ENCODE results near the gene TANGO6.

Gene TANGO6

DNA sequence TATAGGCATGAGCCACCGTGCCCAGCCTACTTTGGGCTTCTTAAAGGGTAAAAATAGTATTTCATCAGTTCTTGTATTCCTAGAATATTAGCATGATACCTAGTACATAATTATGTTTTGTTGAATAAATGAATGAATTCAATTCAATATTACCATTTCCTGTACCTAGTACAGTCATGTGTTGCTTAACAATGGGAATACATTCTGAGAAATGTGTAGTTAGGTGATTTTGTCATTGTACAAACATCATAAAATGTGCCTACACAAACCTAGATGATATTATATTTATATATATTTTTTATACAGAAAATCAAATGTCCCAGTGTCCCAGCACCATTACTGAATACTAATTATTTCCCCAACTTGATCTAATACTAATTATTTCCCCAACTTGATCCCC is 176.5 kb downstream of the TANGO6 start:
- TF ChIP-seq CTCF (IDR thresholded peaks at IDR 0.05; ENCODE audit: low read depth, low read length): no peak
- no peaks in the 10 kb centered on the region for H3K36me3 ChIP-seq
- H3K4me1 ChIP-seq: peaks cover 3% of the 10 kb centered on the region
- DNase-seq: no peak
- no peak overlapping the region for H3K4me3 ChIP-seq (ENCODE audit: low read depth, low read length)
- no peaks in the 10 kb centered on the region for H3K27me3 ChIP-seq
- H3K9me3 ChIP-seq: no peaks in the 10 kb centered on the region

DNA sequence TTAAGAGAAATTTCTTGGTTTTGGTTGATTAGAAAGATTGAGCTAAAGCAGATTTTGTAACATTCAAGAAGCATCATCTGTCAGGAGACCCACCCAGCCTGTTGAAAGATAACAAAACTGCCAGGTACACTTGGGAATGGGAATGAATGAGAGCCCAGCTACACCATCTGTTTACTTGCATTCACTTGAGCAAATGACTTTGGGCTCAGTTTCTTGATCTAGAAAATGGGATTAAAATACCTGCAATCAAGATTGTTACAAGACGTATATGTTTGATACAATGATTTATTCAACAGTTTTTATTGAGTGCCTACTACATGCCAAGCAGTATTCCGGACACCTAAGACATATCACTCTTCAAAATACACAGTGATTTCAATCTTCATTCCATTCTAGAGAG is 185.8 kb downstream of the TANGO6 start:
- no peak for DNase-seq
- H3K27me3 ChIP-seq: no peaks in the 10 kb centered on the region
- H3K9me3 ChIP-seq: no peaks in the 10 kb centered on the region
- H3K4me1 ChIP-seq: no peaks in the 10 kb centered on the region
- no peaks in the 10 kb centered on the region for H3K36me3 ChIP-seq
- H3K4me3 ChIP-seq (ENCODE audit: low read depth, low read length): no peak overlapping the region
- TF ChIP-seq CTCF (IDR thresholded peaks at IDR 0.05; ENCODE audit: low read depth, low read length): no peak

- no peak for TF ChIP-seq CTCF (IDR thresholded peaks at IDR 0.05; ENCODE audit: low read depth, low read length)
- no peaks in the 10 kb centered on the region for H3K4me1 ChIP-seq
- H3K4me3 ChIP-seq (ENCODE audit: low read depth, low read length): no peak overlapping the region
- no peaks in the 10 kb centered on the region for H3K36me3 ChIP-seq
- H3K27me3 ChIP-seq: no peaks in the 10 kb centered on the region
- H3K9me3 ChIP-seq: no peaks in the 10 kb centered on the region
- DNase-seq: no peak
These were observed 188.6 kb downstream of the TANGO6 start for GRCh38 chr16:69031877-69032301.

GRCh38 chr16:69033151-69033949 is 190.0 kb downstream of the TANGO6 start:
- TF ChIP-seq CTCF (IDR thresholded peaks at IDR 0.05; ENCODE audit: low read depth, low read length): no peak
- Histone ChIP-seq H3K27me3 (no peaks in the 10 kb centered on the region), H3K36me3 (no peaks in the 10 kb centered on the region), H3K9me3 (no peaks in the 10 kb centered on the region), H3K4me3 (ENCODE audit: low read depth, low read length) (no peak overlapping the region), H3K4me1 (no peaks in the 10 kb centered on the region)
- DNase-seq: no peak

DNA sequence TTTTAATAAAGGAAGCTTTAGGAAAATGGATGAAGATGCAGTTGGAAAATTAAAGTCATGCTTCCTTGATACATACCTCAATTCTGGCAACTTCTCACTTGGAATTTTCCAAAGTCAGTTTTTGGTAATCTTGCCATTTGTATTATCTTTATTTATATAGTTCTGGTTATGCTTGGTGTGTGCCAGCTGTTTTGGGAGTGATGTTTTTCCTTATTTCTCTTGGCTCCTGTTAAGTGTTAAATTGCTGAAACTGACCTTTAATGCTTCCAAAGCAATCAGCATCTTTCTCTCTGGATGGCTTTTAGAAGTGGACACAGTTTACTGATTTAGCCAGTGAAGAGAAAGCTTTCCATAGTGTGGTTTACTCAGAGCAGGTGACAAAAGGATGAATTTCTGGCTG is 192.0 kb downstream of the TANGO6 start:
- Histone ChIP-seq H3K9me3 (no peaks in the 10 kb centered on the region), H3K27me3 (no peaks in the 10 kb centered on the region), H3K4me3 (ENCODE audit: low read depth, low read length) (no peak overlapping the region), H3K4me1 (no peaks in the 10 kb centered on the region), H3K36me3 (no peaks in the 10 kb centered on the region)
- no peak for DNase-seq
- no peak for TF ChIP-seq CTCF (IDR thresholded peaks at IDR 0.05; ENCODE audit: low read depth, low read length)

GRCh38 chr16:69036399-69037091 is 193.2 kb downstream of the TANGO6 start:
- Histone ChIP-seq H3K36me3 (no peaks in the 10 kb centered on the region), H3K9me3 (no peaks in the 10 kb centered on the region), H3K4me3 (ENCODE audit: low read depth, low read length) (no peak overlapping the region), H3K27me3 (no peaks in the 10 kb centered on the region), H3K4me1 (no peaks in the 10 kb centered on the region)
- DNase-seq: no peak
- TF ChIP-seq CTCF (IDR thresholded peaks at IDR 0.05; ENCODE audit: low read depth, low read length): no peak

Measured in BE2C (cell line).